NCI-H460 (cell line): ENCODE measurements around the gene NLK. TPM values are rescaled to one million over a fixed set of nuclear protein-coding genes. Genes with fewer than 3 reads are reported as not detected.
A peak's percentile ranks its signal among the peaks of the same experiment; 100 is the strongest.

ENCODE experiments used
- DNase-seq: peaks from one replicate; pipeline ENCODE4 v3.0.0-alpha.2; 2016; ENCODE audit warnings: low read depth; ENCODE audit errors: extremely low read depth
- total RNA-seq: library from RNA; depleted of rRNA; stranded (reverse); fragments of >200 nt; shearing (Covaris generic); gene quantifications from 2 replicates; pipeline ENCODE4 v1.2.3, GENCODE V29; 2014

NLK gene
- total RNA-seq, 1 experiment from 2014 or later: 11.3 TPM

DNA sequence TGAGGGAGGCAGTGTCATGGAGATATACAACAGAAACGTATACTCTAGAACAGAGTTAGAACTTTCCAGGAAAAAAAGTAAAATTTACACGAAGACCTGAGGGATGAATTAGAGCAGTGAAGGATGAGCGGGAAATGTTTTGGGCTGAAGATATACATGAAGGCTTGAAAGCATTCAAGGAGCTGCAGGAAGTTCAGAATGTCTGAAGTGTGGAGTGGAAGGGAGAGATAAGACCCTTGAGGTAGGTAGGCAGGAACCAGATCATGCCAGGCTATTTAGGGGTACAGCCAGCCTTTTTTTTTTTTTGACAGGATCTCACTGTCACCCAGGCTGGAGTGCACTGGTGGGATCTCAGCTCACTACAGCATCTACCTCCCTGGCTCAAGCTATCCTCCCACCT is 3.2 kb upstream of the NLK start:
- DNase-seq: no peak

DNA sequence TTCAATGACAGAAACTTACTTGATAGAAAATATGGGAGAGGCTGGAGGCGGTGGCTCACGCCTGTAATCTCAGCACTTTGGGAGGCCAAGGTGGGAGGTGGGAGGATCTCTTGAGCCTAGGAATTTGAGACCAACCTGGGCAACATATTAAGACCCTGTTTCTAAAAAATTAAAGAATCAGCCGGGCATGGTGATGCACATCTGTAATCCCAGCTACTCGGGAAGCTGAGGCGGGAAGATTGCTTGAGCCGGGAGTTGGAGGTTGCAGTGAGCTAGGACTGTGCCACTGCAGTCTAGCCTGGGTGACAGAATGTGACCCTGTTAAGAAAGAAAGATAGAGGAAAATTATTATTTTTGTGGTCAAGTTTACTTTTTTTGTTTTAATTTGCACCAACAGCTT is 2.1 kb upstream of the NLK start:
- no peak for DNase-seq

DNA sequence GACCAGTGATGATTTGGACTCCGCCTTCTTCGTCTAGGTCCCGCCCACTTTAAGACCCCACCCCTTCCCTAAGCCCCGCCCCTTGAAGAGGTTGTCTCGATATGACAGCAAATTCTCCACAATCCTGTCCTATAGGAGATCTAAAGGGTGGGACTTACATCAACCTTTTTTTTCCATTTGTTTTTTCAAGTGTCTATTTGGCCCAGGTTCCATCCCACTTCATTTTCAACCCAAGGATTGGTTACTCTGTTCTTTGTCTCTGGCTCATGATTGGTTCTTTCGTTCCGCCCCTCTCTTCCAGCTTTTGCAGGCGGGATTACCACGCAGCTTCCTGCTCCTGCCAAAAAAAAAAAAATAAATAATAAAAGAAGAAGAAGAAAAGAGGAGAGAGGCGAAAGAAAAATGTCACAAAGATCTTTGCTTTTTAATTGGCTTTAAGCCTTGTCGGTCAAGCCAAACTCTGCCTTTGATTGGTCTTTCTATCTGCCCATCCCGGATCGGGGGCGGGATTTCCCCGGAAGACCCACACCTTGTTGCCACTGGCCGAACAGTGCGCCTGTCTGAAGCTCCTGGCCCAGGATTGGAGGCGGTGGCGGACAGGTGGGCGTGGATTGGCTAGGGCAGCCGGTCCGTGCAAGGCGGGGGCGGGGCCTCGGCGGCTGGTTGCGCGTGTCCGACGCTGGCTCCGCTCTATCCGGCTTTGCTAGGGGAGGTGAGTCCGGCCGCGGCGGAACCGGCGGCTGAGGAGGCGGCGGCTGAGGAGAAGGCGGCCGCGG is 1.2 kb upstream of the NLK start:
- peak; percentile 99 for DNase-seq

DNA sequence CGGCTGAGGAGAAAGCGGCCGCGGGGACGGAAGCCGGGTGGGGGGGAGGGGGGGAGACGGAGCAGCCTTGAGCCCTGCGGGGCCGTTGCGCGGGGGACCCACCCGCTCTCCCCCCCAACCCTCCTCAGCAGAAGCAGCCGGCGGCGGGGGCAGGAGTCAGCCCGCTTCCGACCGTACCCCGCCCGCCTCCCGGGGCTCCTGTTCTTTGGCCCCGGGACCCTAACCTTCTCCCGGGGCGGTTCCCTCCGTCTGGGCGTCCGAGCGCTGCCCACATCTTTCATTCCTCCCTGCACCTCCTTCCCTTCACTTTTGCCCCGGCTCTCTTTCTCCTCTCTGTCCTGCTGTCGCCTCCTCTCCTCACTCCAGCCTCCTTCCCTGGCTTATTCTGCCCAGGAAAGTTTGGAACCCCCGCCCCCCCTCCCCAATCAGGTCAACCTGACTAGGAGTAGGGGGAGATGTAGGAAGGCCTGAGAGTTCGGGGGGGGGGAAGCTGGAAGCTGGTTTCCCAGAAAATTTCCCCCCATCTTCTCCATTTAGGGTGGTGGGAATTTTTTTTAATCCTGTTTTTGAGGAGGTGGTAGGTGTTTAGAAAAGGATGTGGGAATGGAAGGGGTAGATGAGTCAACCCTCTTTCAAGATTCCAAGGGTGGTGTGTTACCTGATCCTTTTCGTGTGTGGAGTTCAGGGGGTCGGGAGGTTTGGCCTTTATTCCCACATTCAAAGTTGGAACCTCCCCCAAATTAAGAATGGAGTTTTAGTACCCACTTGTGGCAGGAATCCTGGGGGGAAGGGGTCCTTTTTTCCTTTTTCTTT is 427 bp upstream of the NLK start:
- DNase-seq: no peak

DNA sequence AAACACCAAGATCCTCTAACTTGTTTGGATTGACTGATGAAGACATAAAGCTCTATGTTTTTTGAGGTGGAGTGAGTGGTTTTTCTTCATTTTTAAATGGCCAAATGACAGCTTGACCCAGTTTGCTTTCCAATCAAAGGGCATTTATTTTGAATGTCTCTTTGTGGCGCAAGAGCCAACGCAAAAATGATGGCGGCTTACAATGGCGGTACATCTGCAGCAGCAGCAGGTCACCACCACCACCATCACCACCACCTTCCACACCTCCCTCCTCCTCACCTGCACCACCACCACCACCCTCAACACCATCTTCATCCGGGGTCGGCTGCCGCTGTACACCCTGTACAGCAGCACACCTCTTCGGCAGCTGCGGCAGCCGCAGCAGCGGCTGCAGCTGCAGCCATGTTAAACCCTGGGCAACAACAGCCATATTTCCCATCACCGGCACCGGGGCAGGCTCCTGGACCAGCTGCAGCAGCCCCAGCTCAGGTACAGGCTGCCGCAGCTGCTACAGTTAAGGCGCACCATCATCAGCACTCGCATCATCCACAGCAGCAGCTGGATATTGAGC is 329 bp downstream of the NLK start:
- no peak for DNase-seq

DNA sequence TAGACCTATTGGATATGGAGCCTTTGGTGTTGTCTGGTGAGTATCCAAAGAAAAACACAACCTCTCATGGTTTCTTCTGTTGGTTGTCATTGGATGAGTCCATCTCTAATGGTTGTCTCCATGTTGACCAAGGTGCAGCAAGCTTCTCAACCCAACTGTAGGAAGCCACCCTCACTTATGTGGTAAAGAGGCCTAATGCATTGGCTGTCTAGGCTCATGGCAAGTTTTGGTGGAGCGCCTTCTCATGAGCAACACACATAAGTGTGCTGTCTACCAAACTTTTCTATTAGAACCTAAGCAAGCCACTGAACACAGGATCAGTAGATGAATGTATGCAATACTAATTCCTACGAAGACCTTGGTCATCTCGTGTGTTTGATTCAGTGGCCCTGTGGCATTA is 819 bp downstream of the NLK start:
- DNase-seq: no peak

DNA sequence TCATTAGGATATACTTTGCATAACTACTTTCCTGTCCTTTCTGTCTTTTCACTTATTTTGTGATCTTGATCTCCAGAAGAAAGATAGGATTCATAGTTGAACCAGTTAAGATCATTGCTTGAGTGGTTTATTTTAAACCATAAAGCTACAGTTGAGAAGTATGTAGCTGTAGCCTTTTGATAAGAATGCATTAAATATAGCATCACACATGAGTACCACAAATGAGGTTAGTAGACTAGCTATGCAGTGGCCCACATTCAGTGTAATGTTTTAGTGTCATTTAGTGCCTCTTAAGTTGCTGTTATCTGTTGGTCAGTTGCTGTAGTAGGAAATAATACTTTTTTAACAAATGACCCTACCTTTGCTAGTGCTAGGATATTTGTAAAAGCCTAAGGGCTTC is 1.3 kb downstream of the NLK start:
- no peak for DNase-seq

DNA sequence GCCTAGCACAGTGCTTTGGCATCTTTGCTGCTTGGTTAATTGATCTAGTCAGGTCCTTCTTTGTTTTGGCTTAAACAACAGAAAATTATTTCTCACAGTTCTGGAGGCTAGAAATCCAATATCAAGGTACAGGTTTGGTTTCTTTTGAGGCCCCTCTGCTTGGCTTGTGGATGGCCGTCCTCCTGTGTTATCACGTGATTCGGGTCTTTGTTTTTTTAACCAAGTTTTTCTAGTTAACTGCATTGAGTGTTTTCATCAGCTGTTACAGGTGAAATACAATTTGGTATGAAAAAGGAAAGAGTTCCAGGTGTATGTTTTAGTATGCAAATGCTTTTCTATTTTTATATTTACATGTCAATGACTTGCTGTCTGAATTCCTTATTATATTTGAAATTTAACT is 2.8 kb downstream of the NLK start:
- DNase-seq: no peak

DNA sequence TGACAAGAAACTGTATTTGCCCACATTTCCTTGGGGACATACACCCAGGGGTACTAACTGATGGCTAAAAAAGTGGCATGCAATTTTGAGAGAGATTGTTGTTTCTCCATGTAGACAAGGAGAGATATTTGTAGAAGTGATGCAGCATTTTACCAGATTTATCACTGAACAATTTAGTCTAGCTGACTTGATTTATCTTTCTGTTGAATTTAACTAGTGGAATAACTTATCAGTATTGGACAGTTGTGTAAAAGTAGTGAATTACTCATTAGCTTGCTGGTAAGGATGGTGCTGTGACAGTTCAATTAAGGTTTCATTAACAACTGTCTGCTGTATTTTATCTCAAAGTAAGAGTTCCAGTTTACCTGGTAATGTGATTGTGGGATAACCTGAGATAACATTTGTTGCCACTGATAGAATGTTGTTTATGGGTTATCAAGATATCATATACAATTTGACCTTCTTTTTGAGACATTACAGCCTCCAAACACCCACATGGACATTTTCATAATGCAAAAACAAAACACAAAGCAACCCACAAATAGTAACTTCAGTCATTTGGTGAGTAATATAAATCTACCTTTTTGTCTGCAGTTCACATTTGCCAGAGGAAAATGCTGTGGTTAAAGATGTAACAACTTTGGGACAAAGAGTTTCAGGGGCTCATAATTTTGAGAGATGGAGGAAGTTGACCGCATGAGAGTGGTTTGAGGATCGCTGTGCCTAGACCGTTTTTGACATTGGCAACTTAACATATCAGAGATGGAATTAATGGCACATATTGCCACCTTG is 3.8 kb downstream of the NLK start:
- no peak for DNase-seq

DNA sequence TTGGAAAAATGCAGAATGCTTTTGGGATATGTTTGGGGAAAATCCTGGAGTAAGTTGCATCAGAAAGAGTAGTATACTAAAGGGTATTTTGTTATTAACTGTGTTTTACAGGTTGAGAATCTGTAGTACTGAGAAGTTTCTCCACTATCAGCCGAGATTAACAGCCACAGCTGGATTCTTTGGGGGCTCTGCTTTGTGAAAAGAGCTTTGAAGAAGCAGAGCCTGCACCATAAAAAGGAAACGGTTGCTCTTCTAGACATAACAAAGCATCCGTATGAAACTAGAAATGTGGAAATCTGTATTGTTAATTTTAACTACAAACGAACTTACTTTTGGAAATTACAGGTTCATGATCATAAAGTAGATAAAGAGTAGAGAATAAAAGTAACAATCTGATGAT is 5.3 kb downstream of the NLK start:
- DNase-seq: no peak

DNA sequence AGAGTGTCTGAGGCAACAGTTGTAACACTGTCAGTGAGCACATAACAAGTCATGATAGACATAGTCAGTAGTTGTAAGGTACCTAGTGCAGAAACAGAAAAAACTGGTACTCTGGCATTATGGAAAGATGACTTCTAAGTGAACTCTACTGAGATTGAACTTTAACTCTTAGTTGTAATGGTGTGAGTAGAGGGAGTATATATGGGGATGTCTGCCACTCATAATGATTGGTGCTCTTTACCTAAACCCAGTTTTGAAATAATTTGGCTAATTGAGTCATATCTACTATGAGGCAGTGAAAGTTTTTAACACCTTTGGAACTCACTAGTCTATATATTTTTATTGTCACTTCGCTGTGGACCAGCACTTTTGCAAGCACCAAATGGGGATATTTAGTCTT is 6.6 kb downstream of the NLK start:
- DNase-seq: no peak

DNA sequence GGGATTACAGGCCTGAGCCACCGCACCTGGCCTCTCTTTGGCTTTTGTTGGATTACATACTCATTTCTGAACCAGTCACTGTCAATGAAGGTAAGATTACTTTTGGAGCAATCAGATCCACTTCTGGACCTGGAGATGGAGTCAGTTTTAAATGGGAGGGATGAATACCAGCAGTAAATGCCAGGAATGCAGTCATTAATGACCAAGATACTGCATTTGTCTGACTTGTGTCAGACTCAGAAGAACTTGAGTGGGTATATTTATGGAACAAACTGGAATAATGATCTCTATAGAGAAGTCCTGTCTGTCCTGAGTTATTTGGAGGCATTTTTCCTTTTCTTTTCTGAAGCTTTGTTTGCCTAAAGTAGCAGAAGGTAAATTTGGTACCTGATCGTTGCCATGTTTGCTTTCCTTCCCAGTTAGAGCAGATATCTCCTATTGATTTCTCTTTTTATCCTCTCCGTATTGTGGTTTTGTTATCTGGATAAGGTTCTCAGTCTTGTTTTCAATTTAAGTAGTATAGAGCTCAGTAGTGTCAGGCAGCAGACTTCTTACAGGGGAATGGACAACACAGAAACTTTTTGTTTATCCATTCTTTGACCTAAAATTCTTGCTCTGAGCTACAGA is 10.7 kb downstream of the NLK start:
- no peak for DNase-seq

DNA sequence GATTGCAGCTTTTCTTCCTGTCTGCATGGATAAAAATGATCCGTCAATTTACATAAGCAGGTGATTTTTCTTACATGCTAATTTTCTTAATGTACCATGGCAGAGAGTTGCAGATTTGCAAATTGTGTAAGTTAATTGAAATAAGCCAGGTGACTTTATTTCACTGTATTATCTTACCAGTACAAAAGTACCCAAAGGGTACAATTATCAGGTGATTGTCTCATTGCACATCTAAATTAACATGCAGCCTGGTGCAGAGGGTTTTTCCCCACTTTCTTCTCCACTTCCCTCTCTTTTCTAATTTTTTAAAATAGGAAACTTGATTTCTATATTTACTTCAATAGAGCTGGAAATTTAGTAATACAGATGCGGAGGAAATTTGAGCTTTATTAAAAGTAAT is 11.2 kb downstream of the NLK start:
- DNase-seq: no peak

DNA sequence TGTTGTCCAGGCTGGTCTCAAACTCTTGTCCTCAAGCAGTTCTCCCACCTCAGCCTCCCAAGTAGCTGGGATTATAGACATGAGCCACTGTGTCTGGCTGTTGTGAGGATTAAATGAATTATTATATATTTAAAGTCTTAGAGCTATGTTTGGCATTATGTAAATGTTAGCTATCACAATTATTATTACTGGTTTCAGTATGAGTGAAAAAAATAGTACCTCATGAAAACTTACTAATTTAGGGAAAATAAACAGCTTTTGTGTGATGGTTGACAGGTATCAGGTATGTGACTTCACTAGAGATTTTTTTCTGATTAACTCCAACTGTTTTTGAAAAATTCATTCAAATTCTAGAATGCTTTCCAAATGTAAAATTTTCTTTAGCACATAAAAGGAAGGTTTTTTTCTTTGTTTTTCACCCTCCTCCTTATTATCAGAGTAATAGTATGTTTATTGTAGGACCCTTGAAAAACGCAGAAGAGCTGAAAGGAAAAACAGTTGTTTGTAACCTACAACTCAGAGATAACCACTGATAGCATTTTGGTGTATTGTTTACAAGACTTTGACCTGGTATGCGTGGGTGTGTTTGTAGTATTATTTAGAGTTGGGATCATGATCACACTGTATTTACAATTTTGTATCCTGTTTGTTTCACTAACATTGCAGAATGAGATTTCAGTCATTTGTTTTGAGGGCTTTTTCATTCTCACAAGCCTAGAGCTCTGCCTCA is 13.2 kb downstream of the NLK start:
- no peak for DNase-seq

DNA sequence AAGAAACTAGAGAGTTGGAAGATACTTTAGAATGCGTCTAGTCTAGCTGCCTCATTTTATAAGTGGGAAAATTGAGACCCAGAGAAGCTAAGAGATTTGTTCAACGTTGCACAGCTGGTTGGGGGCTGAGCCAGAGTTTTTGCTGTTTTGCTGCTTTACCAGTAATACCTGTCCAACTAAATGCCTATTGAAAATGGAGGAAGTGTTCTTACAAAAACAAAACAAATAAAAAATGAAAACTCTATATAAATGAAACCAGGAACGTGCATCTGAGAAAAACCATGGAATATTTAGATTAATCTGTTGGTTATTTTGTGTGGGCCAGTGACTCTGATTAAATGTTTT is 13.8 kb downstream of the NLK start:
- no peak for DNase-seq

DNA sequence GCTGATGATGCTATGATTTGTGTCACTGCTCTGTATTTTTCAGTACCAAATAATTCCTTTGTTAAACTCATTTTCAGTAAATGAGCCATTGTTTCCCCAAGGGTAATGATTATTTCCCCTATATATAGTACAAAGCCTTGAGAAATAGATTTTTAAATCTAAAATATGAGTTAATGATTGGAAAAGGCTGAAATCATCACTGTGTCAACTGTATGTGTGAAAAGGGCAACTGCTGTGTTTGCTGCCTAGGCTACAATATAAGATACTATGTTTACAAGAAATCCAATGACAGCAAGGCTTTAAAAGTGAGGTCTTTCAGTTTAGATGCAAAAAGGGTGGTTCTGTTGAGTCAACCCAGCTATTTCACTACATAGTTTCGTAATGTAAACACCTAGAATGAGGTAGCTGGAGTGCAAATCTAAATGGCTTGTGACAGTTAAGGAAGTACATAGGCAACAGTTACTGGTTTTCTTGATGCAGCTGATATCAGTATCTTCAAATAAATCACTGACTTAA is 15.3 kb downstream of the NLK start:
- no peak for DNase-seq

DNA sequence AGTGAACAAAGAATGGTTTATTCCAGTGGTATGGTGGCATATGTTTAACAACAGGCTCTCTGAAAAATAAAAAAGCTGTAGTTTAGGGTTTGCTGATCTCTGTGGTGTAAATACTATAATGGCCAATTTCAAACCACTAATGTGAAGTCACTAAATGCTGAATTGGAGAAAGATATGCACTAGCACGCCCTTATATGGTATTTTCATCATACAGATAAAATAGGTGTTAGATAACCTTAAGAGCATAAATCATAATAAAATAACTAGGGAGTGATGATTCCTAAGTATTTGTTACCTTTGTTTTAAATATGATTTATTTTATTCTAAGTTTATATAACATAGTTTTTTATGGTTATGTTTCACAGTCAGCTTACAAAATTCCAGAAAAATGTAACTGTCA is 17.2 kb downstream of the NLK start:
- DNase-seq: no peak

DNA sequence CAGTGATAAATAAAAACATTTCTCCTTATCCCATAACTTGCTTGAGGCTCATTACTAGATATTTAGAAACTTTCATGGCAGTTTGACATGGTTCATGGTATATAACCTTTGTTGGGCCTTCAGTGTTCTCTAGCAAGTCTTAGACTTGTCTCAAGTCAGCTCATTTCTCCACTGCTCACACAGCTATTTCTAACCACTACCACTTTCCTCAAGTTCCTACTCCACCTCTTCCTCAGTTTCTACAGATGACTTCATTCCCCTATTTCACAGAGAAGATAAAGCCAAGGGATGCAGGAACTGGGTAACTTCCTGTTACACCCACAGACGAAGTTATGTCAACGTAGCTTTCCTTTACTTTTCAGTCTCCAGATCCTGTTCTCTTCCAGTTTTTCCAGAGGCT is 23.2 kb downstream of the NLK start:
- no peak for DNase-seq

DNA sequence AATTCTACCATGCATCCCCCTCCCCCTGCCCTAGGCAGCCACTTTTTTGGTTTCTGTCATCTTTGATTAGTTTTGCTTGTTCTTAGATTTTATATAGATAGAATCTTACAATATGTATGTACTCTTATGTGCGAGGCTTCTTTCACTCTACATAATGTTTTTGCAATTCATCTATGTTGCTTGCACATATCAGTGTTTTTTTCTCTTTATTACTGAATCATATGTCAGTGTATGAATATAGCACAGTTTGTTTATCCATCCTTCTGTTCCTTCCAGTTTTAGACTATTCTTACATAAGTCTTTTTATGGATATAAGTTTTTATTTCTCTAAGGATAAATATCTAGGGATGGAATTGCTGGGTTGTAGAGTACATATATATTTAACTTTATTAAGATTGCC is 26.6 kb downstream of the NLK start:
- no peak for DNase-seq

DNA sequence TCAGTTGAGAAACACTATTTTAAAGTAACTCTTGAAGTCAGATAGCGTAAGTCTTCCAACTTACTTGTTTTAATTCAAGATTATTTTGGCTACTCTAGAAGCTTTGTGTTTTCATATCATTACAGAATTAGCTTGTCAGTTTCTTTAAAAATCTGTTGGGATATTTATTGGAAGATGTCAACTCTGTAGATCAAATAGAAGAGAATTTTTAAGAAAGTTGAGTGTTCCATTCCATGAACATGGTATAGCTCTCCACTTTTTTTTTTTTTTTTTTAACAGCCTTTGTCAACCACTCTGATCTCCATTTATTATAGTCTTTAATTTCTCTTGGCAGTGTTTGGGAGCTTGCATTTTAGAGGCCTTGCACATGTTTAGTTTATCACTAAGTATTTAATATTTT is 28.7 kb downstream of the NLK start:
- no peak for DNase-seq
